ENCODE results near the gene SLCO2A1. TPM values are rescaled to one million over a fixed set of nuclear protein-coding genes. Genes with fewer than 3 reads are reported as not detected.

Gene SLCO2A1
- total RNA-seq, 1 donor from 2014 or later: 0.33 TPM

- TF ChIP-seq, protein P1, sequence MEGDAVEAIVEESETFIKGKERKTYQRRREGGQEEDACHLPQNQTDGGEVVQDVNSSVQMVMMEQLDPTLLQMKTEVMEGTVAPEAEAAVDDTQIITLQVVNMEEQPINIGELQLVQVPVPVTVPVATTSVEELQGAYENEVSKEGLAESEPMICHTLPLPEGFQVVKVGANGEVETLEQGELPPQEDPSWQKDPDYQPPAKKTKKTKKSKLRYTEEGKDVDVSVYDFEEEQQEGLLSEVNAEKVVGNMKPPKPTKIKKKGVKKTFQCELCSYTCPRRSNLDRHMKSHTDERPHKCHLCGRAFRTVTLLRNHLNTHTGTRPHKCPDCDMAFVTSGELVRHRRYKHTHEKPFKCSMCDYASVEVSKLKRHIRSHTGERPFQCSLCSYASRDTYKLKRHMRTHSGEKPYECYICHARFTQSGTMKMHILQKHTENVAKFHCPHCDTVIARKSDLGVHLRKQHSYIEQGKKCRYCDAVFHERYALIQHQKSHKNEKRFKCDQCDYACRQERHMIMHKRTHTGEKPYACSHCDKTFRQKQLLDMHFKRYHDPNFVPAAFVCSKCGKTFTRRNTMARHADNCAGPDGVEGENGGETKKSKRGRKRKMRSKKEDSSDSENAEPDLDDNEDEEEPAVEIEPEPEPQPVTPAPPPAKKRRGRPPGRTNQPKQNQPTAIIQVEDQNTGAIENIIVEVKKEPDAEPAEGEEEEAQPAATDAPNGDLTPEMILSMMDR (conservative IDR thresholded peaks at IDR 0.05): no peak
- Mint-ChIP-seq H3K27me3 (ENCODE audit: low read depth) (no peaks in the 10 kb centered on the region), H3K4me1 (no peaks in the 10 kb centered on the region), H3K27ac (ENCODE audit: unreplicated experiment) (peak overlapping the region; percentile 50), H3K36me3 (ENCODE audit: low read depth) (no peaks in the 10 kb centered on the region), H3K9me3 (peaks cover 6% of the 10 kb centered on the region), H3K4me3 (no peak overlapping the region)
- no peak for DNase-seq (ENCODE audit: low read depth, low spot score)
These were observed 15.5 kb downstream of the SLCO2A1 start for GRCh38 chr3:134014270-134014669.

- no peaks in the 10 kb centered on the region for H3K4me1 Mint-ChIP-seq
- no peaks in the 10 kb centered on the region for H3K36me3 Mint-ChIP-seq (ENCODE audit: low read depth)
- H3K9me3 Mint-ChIP-seq: peaks cover 6% of the 10 kb centered on the region
- TF ChIP-seq, protein P1 (conservative IDR thresholded peaks at IDR 0.05): no peak
- DNase-seq (ENCODE audit: low read depth, low spot score): no peak
- no peak overlapping the region for H3K4me3 Mint-ChIP-seq
- H3K27ac Mint-ChIP-seq (ENCODE audit: unreplicated experiment): no peak overlapping the region
- no peaks in the 10 kb centered on the region for H3K27me3 Mint-ChIP-seq (ENCODE audit: low read depth)
These were observed 16.4 kb downstream of the SLCO2A1 start for GRCh38 chr3:134013280-134013679.

- no peak for DNase-seq (ENCODE audit: low read depth, low spot score)
These were observed 20.3 kb downstream of the SLCO2A1 start for GRCh38 chr3:134009345-134010000.

DNA sequence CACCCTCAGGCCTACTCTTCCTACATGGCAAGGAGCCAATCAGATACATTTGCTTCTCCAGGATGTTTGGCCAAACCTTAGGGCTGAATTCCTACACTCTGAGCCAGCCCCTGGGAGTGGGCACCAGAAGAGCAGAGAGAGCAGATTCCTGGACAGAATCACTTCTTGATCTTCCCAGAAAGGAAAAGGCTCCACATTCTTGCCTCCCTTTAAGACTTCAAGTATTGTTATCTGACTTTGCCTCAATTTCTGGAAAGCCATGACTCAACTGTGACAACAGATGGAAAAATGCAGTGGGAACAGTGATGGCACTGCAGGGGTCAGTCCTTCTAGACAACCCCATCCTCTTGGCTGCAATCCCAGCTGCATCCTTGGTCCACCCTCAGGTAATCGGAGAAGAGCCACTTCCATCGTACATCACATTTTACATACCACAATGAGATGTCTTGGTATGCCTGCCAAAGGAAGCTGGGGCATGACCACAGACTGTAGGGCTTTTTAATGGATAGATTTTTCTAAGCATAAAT lies 21.0 kb downstream of the SLCO2A1 start:
- Mint-ChIP-seq H3K27me3 (ENCODE audit: low read depth) (no peaks in the 10 kb centered on the region), H3K9me3 (peaks cover 11% of the 10 kb centered on the region), H3K4me3 (no peak overlapping the region), H3K36me3 (ENCODE audit: low read depth) (no peaks in the 10 kb centered on the region), H3K4me1 (no peaks in the 10 kb centered on the region), H3K27ac (ENCODE audit: unreplicated experiment) (no peak overlapping the region)
- TF ChIP-seq, protein P1 (conservative IDR thresholded peaks at IDR 0.05): no peak
- DNase-seq (ENCODE audit: low read depth, low spot score): no peak

More at GRCh38 chr3:134009345-134010000, 20.3 kb downstream of the SLCO2A1 start:
- Mint-ChIP-seq H3K4me1 (no peaks in the 10 kb centered on the region), H3K27me3 (ENCODE audit: low read depth) (no peaks in the 10 kb centered on the region), H3K36me3 (ENCODE audit: low read depth) (no peaks in the 10 kb centered on the region), H3K27ac (ENCODE audit: unreplicated experiment) (no peak overlapping the region), H3K4me3 (no peak overlapping the region), H3K9me3 (peaks cover 11% of the 10 kb centered on the region)
- TF ChIP-seq, protein P1 (conservative IDR thresholded peaks at IDR 0.05): no peak

DNA sequence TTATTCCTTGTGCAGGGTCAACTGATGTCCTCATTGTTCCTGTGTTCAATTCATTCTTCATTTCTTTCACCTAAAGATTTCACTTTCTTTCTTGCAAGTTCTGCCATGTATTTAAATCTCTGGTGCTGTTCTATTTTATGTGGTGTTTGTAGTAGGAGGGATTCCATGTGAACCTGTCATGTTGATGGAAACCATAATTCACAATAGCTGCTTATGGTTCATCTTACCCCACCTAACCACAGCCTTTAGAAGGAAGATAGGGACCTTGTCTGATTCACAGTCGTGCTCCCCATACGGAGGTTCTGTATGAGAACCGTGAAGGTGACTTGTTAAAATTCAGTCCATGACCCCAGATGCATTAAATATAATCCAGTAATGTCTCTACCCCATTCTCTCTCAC lies 21.9 kb downstream of the SLCO2A1 start:
- TF ChIP-seq, protein P1 (conservative IDR thresholded peaks at IDR 0.05): no peak
- peaks cover 11% of the 10 kb centered on the region for H3K9me3 Mint-ChIP-seq
- DNase-seq (ENCODE audit: low read depth, low spot score): no peak
- no peaks in the 10 kb centered on the region for H3K27me3 Mint-ChIP-seq (ENCODE audit: low read depth)
- no peaks in the 10 kb centered on the region for H3K36me3 Mint-ChIP-seq (ENCODE audit: low read depth)
- H3K4me3 Mint-ChIP-seq: no peak overlapping the region
- H3K4me1 Mint-ChIP-seq: no peaks in the 10 kb centered on the region
- H3K27ac Mint-ChIP-seq (ENCODE audit: unreplicated experiment): no peak overlapping the region

Data from neural crest cell (in vitro differentiated cells).